SH-SY5Y (cell line): ENCODE results near the gene PBX1.

ENCODE experiments used
- GATA2 ChIP-seq: IDR thresholded peaks from 2 replicates; pipeline ENCODE4 v1.6.1; 2011; ENCODE audit warnings: mild to moderate bottlenecking, low read depth, low read length
- GATA3 ChIP-seq: IDR thresholded peaks from 2 replicates; pipeline ENCODE4 v1.6.1; 2011; ENCODE audit warnings: low read depth, mild to moderate bottlenecking, low read length, moderate library complexity

DNA sequence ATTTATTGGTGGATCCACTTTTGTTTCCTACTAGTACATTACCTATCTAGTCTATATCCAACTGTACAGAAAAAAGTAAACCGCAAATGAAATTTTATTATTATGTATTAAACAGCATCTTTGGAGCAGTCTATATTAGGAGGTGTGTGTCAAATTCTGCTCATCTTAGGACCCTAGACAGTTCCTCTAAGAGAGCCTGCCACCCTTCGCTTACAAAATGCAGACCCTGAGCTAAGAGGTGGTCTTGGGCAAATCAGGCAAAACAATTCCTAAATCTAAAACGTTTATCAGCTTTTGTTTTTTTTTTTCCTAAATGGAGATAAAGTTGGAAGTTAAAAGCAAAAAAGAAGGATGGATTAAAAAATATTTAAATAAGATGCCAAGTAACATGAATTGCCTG lies 85.3 kb downstream of the PBX1 start:
- TF ChIP-seq GATA2: no peak
- no peak for TF ChIP-seq GATA3
